WTC11 (cell line): ENCODE data around the gene PRPH. TPM values are rescaled to one million over a fixed set of nuclear protein-coding genes. Genes with fewer than 3 reads are reported as not detected.

Experiments
- ATAC-seq: fragments of 200-7000 bp; cut with Tn5 transposase; 2 replicates; pipeline ENCODE4 v1.10.0; 2021; ENCODE audit warnings: mild to moderate bottlenecking, moderate library complexity
- CTCF ChIA-PET: fragments of 300-600 bp; sonication (Branson Sonifier 250); formaldehyde crosslinking; loops from one replicate; lab custom pipeline; 2021; ENCODE audit warnings: antibody characterized with exemption; lab: Charles Lee
- POLR2A ChIA-PET: fragments of 350-600 bp; sonication (Branson Sonifier 250); formaldehyde crosslinking; loops from one replicate; lab custom pipeline; 2021; ENCODE audit warnings: antibody characterized with exemption; lab: Charles Lee
- DNase-seq: peaks from one replicate; pipeline ENCODE4 v3.0.0; 2021; ENCODE audit warnings: low spot score
- H3K27ac Mint-ChIP-seq: 2 replicates; pipeline ENCODE4 v1.8.0; 2021; ENCODE audit warnings: mixed read lengths
- H3K27me3 Mint-ChIP-seq: 2 replicates; pipeline ENCODE4 v1.8.0; 2021; ENCODE audit warnings: low read depth, mild to moderate bottlenecking, moderate library complexity, mixed read lengths
- H3K36me3 Mint-ChIP-seq: 2 replicates; pipeline ENCODE4 v1.8.0; 2021; ENCODE audit warnings: mixed read lengths
- H3K4me1 Mint-ChIP-seq: 2 replicates; pipeline ENCODE4 v1.8.0; 2022; ENCODE audit warnings: mixed read lengths
- H3K4me3 Mint-ChIP-seq: 2 replicates; pipeline ENCODE4 v1.8.0; 2021; ENCODE audit warnings: mild to moderate bottlenecking, moderate library complexity, mixed read lengths
- H3K9me3 Mint-ChIP-seq: 2 replicates; pipeline ENCODE4 v1.8.0; 2021; ENCODE audit warnings: mixed read lengths
- ATF1 ChIP-seq: sonication (generic); formaldehyde crosslinking; IDR thresholded peaks from 2 replicates; pipeline ENCODE4 v1.8.1; 2023; ENCODE audit warnings: mild to moderate bottlenecking, moderate library complexity, missing genetic modification reagents
- ATF6 ChIP-seq: sonication (generic); formaldehyde crosslinking; IDR thresholded peaks from 2 replicates; pipeline ENCODE4 v1.8.1; 2023; ENCODE audit warnings: mild to moderate bottlenecking, missing genetic modification reagents
- CREB1 ChIP-seq: sonication (generic); formaldehyde crosslinking; IDR thresholded peaks from 2 replicates; pipeline ENCODE4 v1.8.0; 2023; ENCODE audit warnings: mild to moderate bottlenecking, missing genetic modification reagents
- CREM ChIP-seq: sonication (generic); formaldehyde crosslinking; IDR thresholded peaks from 2 replicates; pipeline ENCODE4 v1.8.1; 2022; ENCODE audit warnings: mild to moderate bottlenecking, missing genetic modification reagents, moderate library complexity
- ERG ChIP-seq: fragments of 250-450 bp; sonication (Bioruptor Pico); IDR thresholded peaks from 2 replicates; pipeline ENCODE4 v1.8.0; 2021; ENCODE audit warnings: mild to moderate bottlenecking
- GTF2I ChIP-seq: fragments of 250-450 bp; sonication (Bioruptor Pico); conservative IDR thresholded peaks from 2 replicates; pipeline ENCODE4 v1.4.0; 2021; ENCODE audit warnings: mild to moderate bottlenecking
- IRF1 ChIP-seq: sonication (generic); formaldehyde crosslinking; IDR thresholded peaks from 2 replicates; pipeline ENCODE4 v1.8.0; 2023; ENCODE audit warnings: missing genetic modification reagents
- IRF2 ChIP-seq: sonication (generic); formaldehyde crosslinking; IDR thresholded peaks from 2 replicates; pipeline ENCODE4 v1.8.0; 2022; ENCODE audit warnings: low read depth, missing genetic modification reagents, borderline replicate concordance
- MAX ChIP-seq: sonication (generic); formaldehyde crosslinking; IDR thresholded peaks from 2 replicates; pipeline ENCODE4 v1.8.0; 2022; ENCODE audit warnings: mild to moderate bottlenecking, missing genetic modification reagents
- MLX ChIP-seq: sonication (generic); formaldehyde crosslinking; IDR thresholded peaks from 2 replicates; pipeline ENCODE4 v1.8.1; 2023; ENCODE audit warnings: mild to moderate bottlenecking, missing genetic modification reagents, moderate library complexity
- NFYB ChIP-seq: sonication (generic); formaldehyde crosslinking; conservative IDR thresholded peaks from 2 replicates; pipeline ENCODE4 v1.8.0; 2022; ENCODE audit warnings: low read depth, missing genetic modification reagents
- OVOL2 ChIP-seq: fragments of 250-450 bp; sonication (Bioruptor Pico); IDR thresholded peaks from 2 replicates; pipeline ENCODE4 v1.9.0; 2021; ENCODE audit warnings: mild to moderate bottlenecking, borderline replicate concordance
- SMAD3 ChIP-seq: sonication (generic); formaldehyde crosslinking; IDR thresholded peaks from 2 replicates; pipeline ENCODE4 v1.8.0; 2022; ENCODE audit warnings: missing genetic modification reagents, mild to moderate bottlenecking, borderline replicate concordance
- SP1 ChIP-seq: sonication (generic); formaldehyde crosslinking; conservative IDR thresholded peaks from 2 replicates; pipeline ENCODE4 v1.8.1; 2022; ENCODE audit warnings: missing genetic modification reagents
- TEAD4 ChIP-seq: sonication (generic); formaldehyde crosslinking; IDR thresholded peaks from 2 replicates; pipeline ENCODE4 v1.8.0; 2022; ENCODE audit warnings: mild to moderate bottlenecking, missing genetic modification reagents
- USF2 ChIP-seq: sonication (generic); formaldehyde crosslinking; IDR thresholded peaks from 2 replicates; pipeline ENCODE4 v1.8.1; 2023; ENCODE audit warnings: mild to moderate bottlenecking, missing genetic modification reagents, moderate library complexity
- ZBTB21 ChIP-seq: sonication (generic); formaldehyde crosslinking; IDR thresholded peaks from 2 replicates; pipeline ENCODE4 v1.8.1; 2023; ENCODE audit warnings: mild to moderate bottlenecking, missing genetic modification reagents, borderline replicate concordance
- ZNF263 ChIP-seq: sonication (generic); formaldehyde crosslinking; IDR thresholded peaks from 2 replicates; pipeline ENCODE4 v1.8.1; 2022; ENCODE audit warnings: low read depth, mild to moderate bottlenecking, moderate library complexity, missing genetic modification reagents
- ZNF317 ChIP-seq: sonication (generic); formaldehyde crosslinking; IDR thresholded peaks from 2 replicates; pipeline ENCODE4 v1.8.1; 2023; ENCODE audit warnings: low read depth, mild to moderate bottlenecking, moderate library complexity, missing genetic modification reagents, borderline replicate concordance
- ZNF416 ChIP-seq: fragments of 250-450 bp; sonication (Bioruptor Pico); IDR thresholded peaks from 2 replicates; pipeline ENCODE4 v1.9.0; 2021; ENCODE audit warnings: mild to moderate bottlenecking, inconsistent platforms
- ZNF423 ChIP-seq: fragments of 250-450 bp; sonication (Bioruptor Pico); IDR thresholded peaks from 2 replicates; pipeline ENCODE4 v2.1.2; 2022; ENCODE audit warnings: mild to moderate bottlenecking, moderate library complexity
- ZNF425 ChIP-seq: fragments of 250-450 bp; sonication (Bioruptor Pico); conservative IDR thresholded peaks from 2 replicates; pipeline ENCODE4 v1.9.0; 2021; ENCODE audit warnings: mild to moderate bottlenecking
- total RNA-seq: library from RNA; stranded (reverse); gene quantifications from 3 replicates; pipeline ENCODE4 v1.2.3, GENCODE V29; 2021
- TF ChIP-seq, protein P1 (sequence below): sonication (generic); formaldehyde crosslinking; IDR thresholded peaks from 2 replicates; pipeline ENCODE4 v1.8.1; 2023; ENCODE audit warnings: mild to moderate bottlenecking, moderate library complexity, missing genetic modification reagents
- TF ChIP-seq, protein P2 (sequence below): sonication (generic); formaldehyde crosslinking; IDR thresholded peaks from 2 replicates; pipeline ENCODE4 v1.8.0; 2022; ENCODE audit warnings: mild to moderate bottlenecking, missing genetic modification reagents
- TF ChIP-seq, protein P3 (sequence below): fragments of 250-450 bp; sonication (Bioruptor Pico); IDR thresholded peaks from 2 replicates; pipeline ENCODE4 v1.9.0; 2021; ENCODE audit warnings: mild to moderate bottlenecking

PRPH gene
- total RNA-seq, 1 experiment from 2014 or later = 2.4 TPM

DNA sequence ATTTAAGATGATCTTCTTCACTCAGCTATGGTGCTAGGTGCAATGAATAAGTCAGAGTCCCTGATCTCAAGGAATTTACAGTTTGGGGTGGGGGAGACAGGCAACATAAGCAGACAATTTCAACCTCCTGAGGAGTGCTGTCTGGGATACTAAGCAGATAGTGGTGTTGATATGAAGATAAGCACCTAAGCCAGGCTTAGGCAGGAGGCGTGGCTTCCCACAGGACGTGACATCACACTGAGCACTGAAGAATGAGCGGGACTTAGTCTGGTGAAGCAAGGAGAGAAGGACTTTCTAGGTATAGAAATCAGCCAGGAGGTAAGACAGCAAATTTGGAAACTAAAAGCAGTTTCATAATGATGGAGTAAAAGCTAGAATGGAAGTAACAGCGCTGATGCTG, 6.8 kb downstream of the PRPH start:
- CTCF ChIA-PET = interaction anchor here (1.0 to 4.3 kb wide), 2 partner anchors 9 to 46 kb away, joined by 4 to 18 read pairs; partner anchors contain the start of gene DNAJC22
- TF ChIP-seq ZNF317 (CRISPR knock-in tag) (no peak), IRF2 (no peak), ATF1 (CRISPR knock-in tag) (no peak), ZNF423 (CRISPR knock-in tag) (no peak), SMAD3 (CRISPR knock-in tag) (no peak), CREB1 (CRISPR knock-in tag) (no peak), IRF1 (CRISPR knock-in tag) (no peak)
- TF ChIP-seq, protein P1, sequence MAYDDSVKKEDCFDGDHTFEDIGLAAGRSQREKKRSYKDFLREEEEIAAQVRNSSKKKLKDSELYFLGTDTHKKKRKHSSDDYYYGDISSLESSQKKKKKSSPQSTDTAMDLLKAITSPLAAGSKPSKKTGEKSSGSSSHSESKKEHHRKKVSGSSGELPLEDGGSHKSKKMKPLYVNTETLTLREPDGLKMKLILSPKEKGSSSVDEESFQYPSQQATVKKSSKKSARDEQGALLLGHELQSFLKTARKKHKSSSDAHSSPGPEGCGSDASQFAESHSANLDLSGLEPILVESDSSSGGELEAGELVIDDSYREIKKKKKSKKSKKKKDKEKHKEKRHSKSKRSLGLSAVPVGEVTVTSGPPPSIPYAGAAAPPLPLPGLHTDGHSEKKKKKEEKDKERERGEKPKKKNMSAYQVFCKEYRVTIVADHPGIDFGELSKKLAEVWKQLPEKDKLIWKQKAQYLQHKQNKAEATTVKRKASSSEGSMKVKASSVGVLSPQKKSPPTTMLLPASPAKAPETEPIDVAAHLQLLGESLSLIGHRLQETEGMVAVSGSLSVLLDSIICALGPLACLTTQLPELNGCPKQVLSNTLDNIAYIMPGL (CRISPR knock-in tag) = no peak
- DNase-seq (no peak), ATAC-seq (no peak)
- Mint-ChIP-seq H3K27me3 (peaks cover 81% of the 10 kb centered on the region), H3K27ac (no peak overlapping the region), H3K36me3 (no peaks in the 10 kb centered on the region), H3K9me3 (no peaks in the 10 kb centered on the region), H3K4me3 (no peak overlapping the region), H3K4me1 (0 out of 2 replicates have a peak, but pooled peaks cover 6% of the 10 kb centered on the region)
- POLR2A ChIA-PET = no interaction called here

GRCh38 chr12:49304161-49304560, 9.2 kb downstream of the PRPH start:
- Mint-ChIP-seq H3K36me3 (no peaks in the 10 kb centered on the region), H3K4me1 (no peaks in the 10 kb centered on the region), H3K9me3 (no peaks in the 10 kb centered on the region), H3K27me3 (peaks cover 62% of the 10 kb centered on the region), H3K4me3 (no peak overlapping the region), H3K27ac (no peak overlapping the region)
- no peak for DNase-seq
- ChIA-PET POLR2A (no interaction called here), CTCF (interaction anchor here (0.5 to 4.3 kb wide), 8 partner anchors 10 to 216 kb away, joined by 3 to 18 read pairs (median 5); partner anchors contain the start of genes DNAJC22, PRPH and TROAP)
- ATAC-seq = no peak
- TF ChIP-seq, protein P2, sequence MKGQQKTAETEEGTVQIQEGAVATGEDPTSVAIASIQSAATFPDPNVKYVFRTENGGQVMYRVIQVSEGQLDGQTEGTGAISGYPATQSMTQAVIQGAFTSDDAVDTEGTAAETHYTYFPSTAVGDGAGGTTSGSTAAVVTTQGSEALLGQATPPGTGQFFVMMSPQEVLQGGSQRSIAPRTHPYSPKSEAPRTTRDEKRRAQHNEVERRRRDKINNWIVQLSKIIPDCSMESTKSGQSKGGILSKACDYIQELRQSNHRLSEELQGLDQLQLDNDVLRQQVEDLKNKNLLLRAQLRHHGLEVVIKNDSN (CRISPR knock-in tag) = no peak
- TF ChIP-seq, protein P3, sequence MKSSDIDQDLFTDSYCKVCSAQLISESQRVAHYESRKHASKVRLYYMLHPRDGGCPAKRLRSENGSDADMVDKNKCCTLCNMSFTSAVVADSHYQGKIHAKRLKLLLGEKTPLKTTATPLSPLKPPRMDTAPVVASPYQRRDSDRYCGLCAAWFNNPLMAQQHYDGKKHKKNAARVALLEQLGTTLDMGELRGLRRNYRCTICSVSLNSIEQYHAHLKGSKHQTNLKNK (CRISPR knock-in tag) = no peak
- no peak for TF ChIP-seq ZNF416
- no peak for TF ChIP-seq ZNF425
- TF ChIP-seq ZBTB21 (CRISPR knock-in tag) = no peak
- TF ChIP-seq SP1 (CRISPR knock-in tag) = no peak
- no peak for TF ChIP-seq OVOL2 (CRISPR knock-in tag)
- TF ChIP-seq USF2 (CRISPR knock-in tag) = no peak
- no peak for TF ChIP-seq TEAD4 (CRISPR knock-in tag)
- TF ChIP-seq MLX (CRISPR knock-in tag) = no peak
- no peak for TF ChIP-seq ERG (CRISPR knock-in tag)
- TF ChIP-seq MAX (CRISPR knock-in tag) = no peak
- no peak for TF ChIP-seq NFYB (CRISPR knock-in tag)
- no peak for TF ChIP-seq GTF2I (CRISPR knock-in tag)
- TF ChIP-seq ZNF317 (CRISPR knock-in tag) = no peak
- no peak for TF ChIP-seq ZNF263 (CRISPR knock-in tag)
- TF ChIP-seq CREM = no peak
- TF ChIP-seq ATF6 = no peak
- TF ChIP-seq CREB1 (CRISPR knock-in tag) = no peak
